ENCODE results near the gene ZNF318.
"Not testable (repeated sequence)": the region's sequence is repeated elsewhere in the genome, so short reads cannot be mapped to it uniquely, and the experiment has no call there.

ZNF318 gene

GRCh38 chr6:43378631-43379030 lies 9.2 kb upstream of the ZNF318 start:
- intact Hi-C loops (cut with DNase I; ENCODE audit: low total_unique reads): no loop called here
- Histone ChIP-seq H3K4me1 (no peaks in the 10 kb centered on the region), H3K4me3 (no peak overlapping the region), H3K36me3 (no peaks in the 10 kb centered on the region), H3K9me3 (no peaks in the 10 kb centered on the region), H3K27me3 (peaks cover 0 to 5% of the 10 kb centered on the region in 2 donors), H3K27ac (no peak overlapping the region)
- no peak for TF ChIP-seq CTCF (IDR thresholded peaks at IDR 0.05)
- DNase-seq: no peak

- no peaks in the 10 kb centered on the region for H3K36me3 ChIP-seq
- peaks cover 0 to 5% of the 10 kb centered on the region in 2 donors for H3K27me3 ChIP-seq
- no peaks in the 10 kb centered on the region for H3K9me3 ChIP-seq
- H3K27ac ChIP-seq: no peak overlapping the region
- intact Hi-C loops (cut with DNase I; ENCODE audit: low total_unique reads): no loop called here
- no peaks in the 10 kb centered on the region for H3K4me1 ChIP-seq
- TF ChIP-seq CTCF (IDR thresholded peaks at IDR 0.05): no peak
- DNase-seq: no peak
- no peak overlapping the region for H3K4me3 ChIP-seq
Measured at GRCh38 chr6:43377710-43378229, 8.3 kb upstream of the ZNF318 start.

GRCh38 chr6:43376551-43376981 lies 7.1 kb upstream of the ZNF318 start:
- Histone ChIP-seq H3K27me3 (peaks cover 0 to 5% of the 10 kb centered on the region in 2 donors), H3K4me1 (no peaks in the 10 kb centered on the region), H3K27ac (no peak overlapping the region), H3K9me3 (no peaks in the 10 kb centered on the region), H3K36me3 (no peaks in the 10 kb centered on the region), H3K4me3 (no peak overlapping the region)
- no peak for DNase-seq
- intact Hi-C loops (cut with DNase I; ENCODE audit: low total_unique reads): no loop called here
- TF ChIP-seq CTCF (IDR thresholded peaks at IDR 0.05): no peak

GRCh38 chr6:43375693-43376092 lies 6.2 kb upstream of the ZNF318 start:
- H3K4me1 ChIP-seq: no peaks in the 10 kb centered on the region

GRCh38 chr6:43373252-43373875 lies 3.9 kb upstream of the ZNF318 start:
- no peaks in the 10 kb centered on the region for H3K36me3 ChIP-seq
- no peaks in the 10 kb centered on the region for H3K9me3 ChIP-seq
- intact Hi-C loops (cut with DNase I; ENCODE audit: low total_unique reads): loop anchor here (5.0 kb wide), 1 partner anchor 54 kb away; the partner anchor contains the start of gene ABCC10
- no peaks in the 10 kb centered on the region for H3K27me3 ChIP-seq
- no peak for TF ChIP-seq CTCF (IDR thresholded peaks at IDR 0.05)
- no peak overlapping the region for H3K27ac ChIP-seq
- DNase-seq: no peak
- H3K4me3 ChIP-seq: no peak overlapping the region
- H3K4me1 ChIP-seq: peaks cover 0 to 8% (median 5%) of the 10 kb centered on the region in 4 donors

More at GRCh38 chr6:43375693-43376092, 6.2 kb upstream of the ZNF318 start:
- Histone ChIP-seq H3K36me3 (no peaks in the 10 kb centered on the region), H3K27ac (no peak overlapping the region), H3K9me3 (no peaks in the 10 kb centered on the region), H3K4me3 (no peak overlapping the region), H3K27me3 (peaks cover 0 to 5% of the 10 kb centered on the region in 2 donors)
- intact Hi-C loops (cut with DNase I; ENCODE audit: low total_unique reads): no loop called here
- no peak for TF ChIP-seq CTCF (IDR thresholded peaks at IDR 0.05)
- DNase-seq: no peak

- H3K4me3 ChIP-seq: peak overlapping the region; percentile 78 to 96
- intact Hi-C loops (cut with DNase I; ENCODE audit: low total_unique reads): loop anchor here (5.0 kb wide), 1 partner anchor 57 kb away; the partner anchor contains the start of gene ABCC10
- not testable (repeated sequence) for H3K9me3 ChIP-seq, DNase-seq, H3K36me3 ChIP-seq, H3K27me3 ChIP-seq
- peak overlapping the region; percentile 83 to 88 for H3K27ac ChIP-seq
- peaks cover 0 to 26% (median 18%) of the 10 kb centered on the region in 4 donors for H3K4me1 ChIP-seq
Measured at GRCh38 chr6:43370003-43370580, 645 bp upstream of the ZNF318 start.

All from tibial artery (tissue), 4 donors.